DOHH2 (cell line): ENCODE measurements around the gene ZNF668.

Experiments
- CTCF ChIP-seq: fragments of 200-600 bp; sonication (generic); IDR thresholded peaks from one replicate; pipeline ENCODE4 v1.5.1; 2014; ENCODE audit warnings: antibody characterized with exemption, mild to moderate bottlenecking, low read depth, low read length; ENCODE audit not compliant: poor library complexity, severe bottlenecking
- EZH2phosphoT487 ChIP-seq: fragments of 200-600 bp; sonication (generic); IDR thresholded peaks from 2 replicates; pipeline ENCODE4 v1.6.1; 2017; ENCODE audit warnings: borderline replicate concordance, mild to moderate bottlenecking, antibody characterized with exemption, low read length, moderate library complexity, mixed read lengths

DNA sequence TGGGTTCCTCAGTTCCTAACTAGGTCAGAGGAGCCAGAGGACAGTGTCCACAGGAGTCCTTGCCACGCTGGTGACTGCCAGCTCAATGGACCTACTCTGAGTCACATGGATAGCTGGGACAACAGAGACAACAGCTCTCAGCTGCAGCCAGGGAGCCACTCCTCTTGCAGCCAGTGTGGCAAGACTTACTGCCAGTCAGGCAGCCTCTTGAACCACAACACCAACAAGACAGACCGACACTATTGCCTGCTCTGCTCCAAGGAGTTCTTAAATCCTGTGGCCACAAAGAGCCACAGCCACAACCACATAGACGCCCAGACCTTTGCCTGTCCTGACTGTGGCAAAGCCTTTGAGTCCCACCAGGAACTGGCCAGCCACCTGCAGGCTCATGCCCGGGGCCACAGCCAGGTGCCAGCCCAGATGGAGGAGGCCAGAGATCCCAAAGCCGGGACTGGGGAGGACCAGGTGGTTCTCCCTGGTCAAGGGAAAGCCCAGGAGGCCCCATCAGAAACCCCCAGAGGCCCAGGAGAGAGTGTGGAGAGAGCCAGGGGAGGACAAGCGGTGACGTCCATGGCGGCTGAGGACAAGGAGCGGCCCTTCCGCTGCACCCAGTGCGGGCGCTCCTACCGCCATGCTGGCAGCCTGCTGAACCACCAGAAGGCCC lies 6.8 kb upstream of the ZNF668 start:
- no peak for TF ChIP-seq CTCF
- TF ChIP-seq EZH2phosphoT487, result no peak
